Gastrocnemius medialis (tissue), 4 donors: ENCODE data around the gene ZNF646.

ENCODE experiments used
- CTCF ChIP-seq, 5 experiments: fragments of 450-650 bp in 3 of 5; fragments of 200-600 bp in 2 of 5; sonication (generic) in 2 of 5; IDR thresholded peaks in 4 of 5; conservative IDR thresholded peaks in 1 of 5; 1 replicate in 4 of 5; 2 replicates in 1 of 5; pipeline ENCODE4 v1.5.1; 2016 to 2019; ENCODE audit warnings: antibody characterized with exemption in 5 of 5, mild to moderate bottlenecking in 3 of 5, moderate library complexity in 3 of 5
- POLR2A ChIP-seq, 2 donors: fragments of 450-650 bp; IDR thresholded peaks; one replicate each; pipeline ENCODE4 v1.6.1; 2017; ENCODE audit warnings: antibody characterized with exemption in 2 of 2, mild to moderate bottlenecking in 2 of 2, moderate library complexity in 2 of 2

DNA sequence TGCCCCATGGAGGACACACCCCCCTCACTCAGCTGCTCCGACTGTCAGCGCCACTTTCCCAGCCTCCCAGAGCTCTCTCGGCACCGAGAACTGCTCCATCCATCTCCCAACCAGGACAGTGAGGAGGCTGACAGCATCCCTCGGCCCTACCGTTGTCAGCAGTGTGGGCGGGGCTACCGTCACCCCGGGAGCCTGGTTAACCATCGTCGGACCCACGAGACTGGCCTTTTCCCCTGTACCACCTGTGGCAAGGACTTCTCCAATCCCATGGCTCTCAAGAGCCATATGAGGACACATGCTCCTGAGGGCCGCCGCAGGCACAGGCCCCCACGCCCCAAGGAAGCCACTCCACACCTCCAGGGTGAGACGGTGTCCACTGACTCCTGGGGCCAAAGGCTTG lies 2.1 kb downstream of the ZNF646 start:
- no peak for TF ChIP-seq CTCF (IDR thresholded peaks at IDR 0.05 in 4 of 5, conservative IDR thresholded peaks at IDR 0.05 in 1 of 5)
- TF ChIP-seq POLR2A (IDR thresholded peaks at IDR 0.05) = no peak
